H1 (cell line): ENCODE data around the gene DSCAM. TPM values are rescaled to one million over a fixed set of nuclear protein-coding genes. Genes with fewer than 3 reads are reported as not detected.

Experiments
- CTCF ChIA-PET: fragments of 300-600 bp; sonication (Branson Sonifier 250); formaldehyde crosslinking; loops from one replicate; lab custom pipeline; 2021; ENCODE audit not compliant: partially characterized antibody; lab: Charles Lee
- POLR2A ChIA-PET: fragments of 300-600 bp; sonication (Branson Sonifier 250); formaldehyde crosslinking; loops from one replicate; lab custom pipeline; 2021; ENCODE audit warnings: inconsistent platforms; ENCODE audit not compliant: partially characterized antibody; lab: Charles Lee
- DNase-seq, 2 experiments: peaks; one replicate each; pipeline versions ENCODE4 v3.0.0 to v3.0.0-alpha.2; 2010 to 2022; ENCODE audit warnings: low spot score in 2 of 2, low read depth in 1 of 2, mixed read lengths in 1 of 2
- FAIRE-seq: peaks from 2 replicates; lab custom pipeline; 2011; peaks lifted over from hg19 to GRCh38; lab: Jason Lieb, UNC
- H2AFZ ChIP-seq: 2 replicates; pipeline ENCODE4 v1.8.1; 2012; ENCODE audit warnings: low read length, inconsistent platforms
- H2AK5ac ChIP-seq: 2 replicates; pipeline ENCODE4 v1.6.1; 2013; ENCODE audit warnings: low read depth, low read length
- H2BK120ac ChIP-seq: replicated peaks from 2 replicates; pipeline ENCODE3; 2013; ENCODE audit warnings: low read depth, low read length, inconsistent platforms
- H2BK12ac ChIP-seq: 2 replicates; pipeline ENCODE4 v1.6.1; 2013; ENCODE audit warnings: low read depth, low read length
- H2BK15ac ChIP-seq: 2 replicates; pipeline ENCODE4 v1.6.1; 2013; ENCODE audit warnings: low read length
- H2BK20ac ChIP-seq: 2 replicates; pipeline ENCODE4 v1.6.1; 2013; ENCODE audit warnings: low read length
- H2BK5ac ChIP-seq: 2 replicates; pipeline ENCODE4 v1.6.1; 2013; ENCODE audit warnings: low read depth, low read length
- H3K14ac ChIP-seq: 2 replicates; pipeline ENCODE4 v1.6.1; 2013; ENCODE audit warnings: inconsistent platforms; ENCODE audit not compliant: insufficient read length
- H3K18ac ChIP-seq: 2 replicates; pipeline ENCODE4 v1.6.1; 2013; ENCODE audit warnings: low read length; ENCODE audit errors: extremely low read depth
- H3K23ac ChIP-seq: 2 replicates; pipeline ENCODE4 v1.6.1; 2013; ENCODE audit warnings: inconsistent platforms; ENCODE audit not compliant: insufficient read length
- H3K23me2 ChIP-seq: 2 replicates; pipeline ENCODE4 v1.6.1; 2013; ENCODE audit warnings: low read depth, low read length
- H3K27ac ChIP-seq: 2 replicates; pipeline ENCODE4 v1.6.1; 2011; ENCODE audit warnings: low read depth, low read length, inconsistent platforms
- H3K27me3 ChIP-seq, 4 experiments: replicated peaks in 1 of 4; 1 replicate in 1 of 4; 2 replicates in 3 of 4; pipeline versions ENCODE4 v1.6.1 to v1.8.1; 2011 to 2013; ENCODE audit warnings: low read length in 3 of 4, mild to moderate bottlenecking in 3 of 4, inconsistent platforms in 2 of 4, mixed read lengths in 2 of 4, moderate library complexity in 1 of 4; ENCODE audit not compliant: control insufficient read depth in 3 of 4, insufficient read depth in 3 of 4; ENCODE audit errors: extremely low read depth in 1 of 4
- H3K36me3 ChIP-seq, 4 experiments: 2 replicates each; pipeline versions ENCODE4 v1.6.1 to v1.8.1; 2011 to 2013; ENCODE audit warnings: mild to moderate bottlenecking in 4 of 4, low read length in 3 of 4, moderate library complexity in 2 of 4, control low read depth in 1 of 4, inconsistent platforms in 1 of 4; ENCODE audit not compliant: insufficient read depth in 4 of 4, control insufficient read depth in 2 of 4
- H3K4ac ChIP-seq: replicated peaks from 2 replicates; pipeline ENCODE3; 2013; ENCODE audit warnings: low read length, low read depth, mixed read lengths, inconsistent platforms; ENCODE audit not compliant: insufficient read length
- H3K4me1 ChIP-seq, 4 experiments: replicated peaks in 1 of 4; 1 replicate in 1 of 4; 2 replicates in 3 of 4; pipeline versions ENCODE4 v1.6.1 to v1.8.1; 2011 to 2013; ENCODE audit warnings: low read length in 3 of 4, inconsistent platforms in 2 of 4, mixed read lengths in 1 of 4; ENCODE audit not compliant: insufficient read depth in 4 of 4, control insufficient read depth in 3 of 4
- H3K4me2 ChIP-seq, 2 experiments: 2 replicates each; pipeline versions ENCODE4 v1.6.1 to v1.8.1; 2011 to 2013; ENCODE audit warnings: low read depth in 2 of 2, low read length in 2 of 2, control low read depth in 1 of 2, inconsistent platforms in 1 of 2, mild to moderate bottlenecking in 1 of 2; ENCODE audit not compliant: insufficient read depth in 1 of 2
- H3K4me3 ChIP-seq, 4 experiments: fragments of 200-600, 300-600 bp in 1 of 4; sonication (generic), shearing (Covaris generic), sonication (Bioruptor Twin) in 1 of 4; 2 replicates each; pipeline versions ENCODE4 v1.5.1 to v1.8.1; 2011 to 2016; ENCODE audit warnings: low read length in 4 of 4, low read depth in 3 of 4, control low read depth in 2 of 4, inconsistent platforms in 2 of 4, mild to moderate bottlenecking in 2 of 4, mixed read lengths in 1 of 4, moderate library complexity in 1 of 4; ENCODE audit not compliant: insufficient read depth in 2 of 4; ENCODE audit errors: extremely low read depth in 1 of 4
- H3K56ac ChIP-seq: replicated peaks from 2 replicates; pipeline ENCODE3; 2013; ENCODE audit warnings: low read depth, mild to moderate bottlenecking, mixed read lengths, low read length, inconsistent platforms; ENCODE audit not compliant: insufficient read length
- H3K79me1 ChIP-seq: 2 replicates; pipeline ENCODE4 v1.6.1; 2013; ENCODE audit warnings: low read depth, low read length, control low read depth
- H3K79me2 ChIP-seq, 2 experiments: 2 replicates each; pipeline versions ENCODE4 v1.6.1 to v1.8.1; 2012 to 2013; ENCODE audit warnings: low read length in 2 of 2, mild to moderate bottlenecking in 2 of 2, inconsistent platforms in 1 of 2; ENCODE audit not compliant: insufficient read depth in 2 of 2, control insufficient read depth in 1 of 2
- H3K9ac ChIP-seq, 4 experiments: replicated peaks in 1 of 4; 1 replicate in 1 of 4; 2 replicates in 3 of 4; pipeline versions ENCODE4 v1.6.1 to v1.8.1; 2011 to 2013; ENCODE audit warnings: low read depth in 3 of 4, low read length in 3 of 4, control low read depth in 2 of 4, mild to moderate bottlenecking in 2 of 4, moderate library complexity in 2 of 4, inconsistent platforms in 1 of 4; ENCODE audit errors: extremely low read depth in 1 of 4
- H3K9me3 ChIP-seq, 2 experiments: 2 replicates each; pipeline versions ENCODE4 v1.6.1 to v1.8.1; 2012 to 2013; ENCODE audit warnings: mild to moderate bottlenecking in 2 of 2, moderate library complexity in 2 of 2, control low read depth in 1 of 2, inconsistent platforms in 1 of 2, low read depth in 1 of 2, low read length in 1 of 2, mixed read lengths in 1 of 2; ENCODE audit not compliant: insufficient read depth in 2 of 2
- H4K20me1 ChIP-seq, 2 experiments: replicated peaks in 1 of 2; 2 replicates each; pipeline versions ENCODE3 to v1.8.1; 2011 to 2013; ENCODE audit warnings: inconsistent platforms in 2 of 2, low read length in 2 of 2, mild to moderate bottlenecking in 1 of 2; ENCODE audit not compliant: insufficient read depth in 2 of 2, control insufficient read depth in 1 of 2
- H4K5ac ChIP-seq: 2 replicates; pipeline ENCODE4 v1.6.1; 2013; ENCODE audit warnings: low read length, low read depth, mixed read lengths, inconsistent platforms; ENCODE audit not compliant: insufficient read length
- H4K8ac ChIP-seq: 2 replicates; pipeline ENCODE4 v1.8.0; 2013; ENCODE audit warnings: mild to moderate bottlenecking, moderate library complexity, low read length, inconsistent platforms; ENCODE audit not compliant: insufficient read depth; ENCODE audit errors: extremely low read depth
- H4K91ac ChIP-seq: replicated peaks from 2 replicates; pipeline ENCODE3; 2013; ENCODE audit warnings: low read length, mixed read lengths, inconsistent platforms; ENCODE audit not compliant: insufficient read length
- EP300 ChIP-seq, 2 experiments: IDR thresholded peaks; 1 replicate in 1 of 2; 2 replicates in 1 of 2; pipeline ENCODE4 v1.6.1; 2011 to 2012; ENCODE audit warnings: low read depth in 2 of 2, low read length in 2 of 2, mild to moderate bottlenecking in 2 of 2, borderline replicate concordance in 1 of 2, inconsistent platforms in 1 of 2, moderate library complexity in 1 of 2
- RXRA ChIP-seq: IDR thresholded peaks from 2 replicates; pipeline ENCODE4 v1.6.1; 2011; ENCODE audit warnings: low read depth, mild to moderate bottlenecking, low read length, moderate library complexity; ENCODE audit not compliant: insufficient read depth
- SIRT6 ChIP-seq: IDR thresholded peaks from one replicate; pipeline ENCODE4 v1.7.1; 2012; ENCODE audit warnings: low read length, inconsistent platforms
- whole genome bisulfite sequencing, 2 experiments: shearing (Covaris generic) in 1 of 2; methylation state at CpG; one replicate each; pipeline versions ENCODE4 v1.1.6 to v1.1.7; 2013 to 2015; ENCODE audit warnings: low lambda C conversion rate in 2 of 2, mixed read lengths in 2 of 2, inconsistent platforms in 1 of 2, low coverage in 1 of 2, missing lambda C conversion rate in 1 of 2; ENCODE audit not compliant: insufficient replicate concordance in 2 of 2, insufficient coverage in 1 of 2, insufficient read length in 1 of 2; ENCODE audit errors: extremely low coverage in 1 of 2, missing lambda C conversion rate in 1 of 2; 5-methylcytosine and 5-hydroxymethylcytosine counted together
- polyA plus RNA-seq, 7 experiments: library from polyadenylated mRNA; depleted of rRNA in 3 of 7; stranded (reverse) in 5 of 7; unstranded in 2 of 7; fragments of >200 nt in 5 of 7; fragments of 200-250 nt in 2 of 7; gene quantifications; 1 replicate in 5 of 7; 2 replicates in 1 of 7; 4 replicates in 1 of 7; pipeline versions ENCODE4 v1.2.1 to v1.2.3, GENCODE V29; 2011 to 2013; ENCODE audit warnings: missing spikeins in 2 of 7, mixed read lengths in 2 of 7
- total RNA-seq: library from RNA; stranded (reverse); fragmentation: NEBNext Ultra II Directional; extraction: Animal tissue kit (Norgen Biotek cat#: 25700); gene quantifications from 2 replicates; pipeline ENCODE4 v1.2.1, GENCODE V29; 2021

The DSCAM gene
- total and polyA plus RNA-seq, 2 of the 8 experiments (the other 6 are each of a cell fraction or from before 2014, with no cell fraction given), result 0.02 to 0.15 TPM

DNA sequence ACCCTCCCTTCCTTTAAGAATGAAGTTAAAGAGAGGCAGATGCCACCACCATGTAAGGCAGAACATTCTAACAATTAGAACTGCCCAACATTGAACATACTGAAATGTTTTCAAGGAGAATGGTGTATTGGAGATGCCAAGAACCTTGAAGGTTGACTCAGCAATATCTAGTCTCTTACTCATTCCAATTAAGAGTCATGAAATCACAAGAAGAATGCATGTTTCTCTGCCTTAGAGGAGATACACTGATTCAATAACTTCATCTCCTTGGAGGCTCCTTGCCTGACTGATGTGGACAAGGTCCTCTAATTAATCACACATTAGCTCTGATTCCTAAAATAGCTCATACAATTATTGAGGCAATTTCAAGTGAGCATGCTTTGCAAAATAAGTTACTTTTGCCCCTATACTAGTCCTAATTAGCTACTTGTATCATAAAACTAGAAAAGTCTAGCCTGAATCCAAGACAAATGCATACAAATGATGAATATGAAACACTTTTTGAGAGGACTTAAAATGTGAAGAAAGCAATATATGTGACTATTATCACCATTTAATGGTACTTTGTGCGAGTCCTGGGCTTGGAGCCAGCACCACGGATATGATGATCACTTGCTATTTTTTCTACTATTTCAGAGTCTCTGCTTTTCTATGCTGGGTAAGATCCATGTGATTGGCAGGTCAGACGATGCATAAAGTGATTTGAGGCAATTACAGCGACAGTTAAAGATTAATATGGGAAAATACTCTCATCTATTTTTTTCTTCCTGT lies 114.5 kb downstream of the DSCAM start:
- Histone ChIP-seq H2BK20ac (no peak overlapping the region), H3K9me3 (no peaks in the 10 kb centered on the region), H4K91ac (no peak overlapping the region), H3K14ac (no peak overlapping the region), H3K23me2 (no peaks in the 10 kb centered on the region), H4K5ac (no peak overlapping the region), H2BK12ac (no peak overlapping the region), H2BK5ac (no peak overlapping the region)
- no peak for DNase-seq
- TF ChIP-seq RXRA (no peak), EP300 (IDR thresholded peaks at IDR 0.05; ENCODE audit: borderline replicate concordance in 1 of 2, low read depth in 2 of 2, low read length in 2 of 2) (no peak), SIRT6 (no peak)
- TF ChIP-seq, all 59 proteins: peak for 0
- Histone ChIP-seq H3K4me1 (no peaks in the 10 kb centered on the region), H2AK5ac (no peak overlapping the region), H3K27me3 (no peaks in the 10 kb centered on the region), H3K56ac (no peak overlapping the region), H2AFZ (no peak overlapping the region), H4K20me1 (no peaks in the 10 kb centered on the region), H3K18ac (no peak overlapping the region), H3K79me1 (no peaks in the 10 kb centered on the region), H2BK15ac (no peak overlapping the region), H3K4ac (no peak overlapping the region), H4K8ac (no peak overlapping the region), H3K4me2 (no peak overlapping the region), H2BK120ac (no peak overlapping the region), H3K36me3 (no peaks in the 10 kb centered on the region), H3K79me2 (no peaks in the 10 kb centered on the region), H3K9ac (no peak overlapping the region), H3K4me3 (no peak overlapping the region), H3K27ac (no peak overlapping the region), H3K23ac (no peak overlapping the region)
- ChIA-PET CTCF (interaction anchor here (0.6 kb wide), 1 partner anchor 271 kb away, joined by 3 read pairs; no protein-coding TSS in a partner anchor), POLR2A (no interaction called here)
- WGBS, 2 experiments, result 90% methylated on average over 4 of the region's 4 CpGs; no CpG with 5 or more reads in 1 of the 2 experiments
- FAIRE-seq, result no peak
